SH-SY5Y (cell line): Measurements from ENCODE around the gene CHSY3.

Experiments
- GATA2 ChIP-seq: IDR thresholded peaks from 2 replicates; pipeline ENCODE4 v1.6.1; 2011; ENCODE audit warnings: mild to moderate bottlenecking, low read depth, low read length
- GATA3 ChIP-seq: IDR thresholded peaks from 2 replicates; pipeline ENCODE4 v1.6.1; 2011; ENCODE audit warnings: low read depth, mild to moderate bottlenecking, low read length, moderate library complexity

The CHSY3 gene

GRCh38 chr5:130074820-130075219 is 170.6 kb downstream of the CHSY3 start:
- TF ChIP-seq GATA2: no peak
- TF ChIP-seq GATA3: no peak

GRCh38 chr5:130077007-130077406 is 172.7 kb downstream of the CHSY3 start:
- no peak for TF ChIP-seq GATA2
- TF ChIP-seq GATA3: no peak

- TF ChIP-seq GATA3 (no peak), GATA2 (no peak)
Measured at GRCh38 chr5:130078661-130079060, 174.4 kb downstream of the CHSY3 start.

- TF ChIP-seq GATA3 (no peak), GATA2 (no peak)
Measured at GRCh38 chr5:130090569-130091270, 186.5 kb downstream of the CHSY3 start.

- no peak for TF ChIP-seq GATA2
Measured at GRCh38 chr5:130092991-130093390, 188.7 kb downstream of the CHSY3 start.

GRCh38 chr5:130096483-130096882 is 192.2 kb downstream of the CHSY3 start:
- TF ChIP-seq GATA3 (no peak), GATA2 (no peak)

GRCh38 chr5:130099008-130099407 is 194.7 kb downstream of the CHSY3 start:
- TF ChIP-seq GATA3 (no peak), GATA2 (no peak)

- no peak for TF ChIP-seq GATA2
- TF ChIP-seq GATA3: no peak
Measured at GRCh38 chr5:130102375-130102774, 198.1 kb downstream of the CHSY3 start.

- TF ChIP-seq GATA3 (no peak), GATA2 (no peak)
Measured at GRCh38 chr5:130102960-130103359, 198.7 kb downstream of the CHSY3 start.

- TF ChIP-seq GATA2 (no peak), GATA3 (no peak)
Measured at GRCh38 chr5:130104895-130105688, 200.8 kb downstream of the CHSY3 start.

- TF ChIP-seq GATA3 (no peak), GATA2 (no peak)
Measured at GRCh38 chr5:130106480-130106879, 202.2 kb downstream of the CHSY3 start.

GRCh38 chr5:130109152-130109551 is 204.9 kb downstream of the CHSY3 start:
- TF ChIP-seq GATA3: no peak
- TF ChIP-seq GATA2: no peak

GRCh38 chr5:130110328-130110727 is 206.1 kb downstream of the CHSY3 start:
- TF ChIP-seq GATA3: no peak

- TF ChIP-seq GATA2: no peak
- TF ChIP-seq GATA3: no peak
Measured at GRCh38 chr5:130111746-130112145, 207.5 kb downstream of the CHSY3 start.

GRCh38 chr5:130112246-130112645 is 208.0 kb downstream of the CHSY3 start:
- TF ChIP-seq GATA3: no peak
- no peak for TF ChIP-seq GATA2

- TF ChIP-seq GATA2 (no peak), GATA3 (no peak)
Measured at GRCh38 chr5:130115686-130116085, 211.4 kb downstream of the CHSY3 start.
